ENCODE measurements around the gene MOGAT1.
A peak's percentile ranks its signal among the peaks of the same experiment; 100 is the strongest.

The MOGAT1 gene

GRCh38 chr2:222732489-222733178 lies 61.2 kb downstream of the MOGAT1 start:
- DNase-seq (ENCODE audit: low read depth): no peak
- TF ChIP-seq CTCF (IDR thresholded peaks at IDR 0.05; ENCODE audit: insufficient read depth, low read depth, low read length, missing control alignments): no peak
- no peak overlapping the region for H3K4me3 ChIP-seq (ENCODE audit: low read depth, low read length)

- DNase-seq (ENCODE audit: low read depth): no peak
- H3K4me3 ChIP-seq (ENCODE audit: low read depth, low read length): no peak overlapping the region
- no peak for TF ChIP-seq CTCF (IDR thresholded peaks at IDR 0.05; ENCODE audit: insufficient read depth, low read depth, low read length, missing control alignments)
Observed at GRCh38 chr2:222733470-222733845, 62.0 kb downstream of the MOGAT1 start.

GRCh38 chr2:222733846-222734702 lies 62.6 kb downstream of the MOGAT1 start:
- TF ChIP-seq CTCF (IDR thresholded peaks at IDR 0.05; ENCODE audit: insufficient read depth, low read depth, low read length, missing control alignments): no peak
- no peak for DNase-seq (ENCODE audit: low read depth)
- no peak overlapping the region for H3K4me3 ChIP-seq (ENCODE audit: low read depth, low read length)

- TF ChIP-seq CTCF (IDR thresholded peaks at IDR 0.05; ENCODE audit: insufficient read depth, low read depth, low read length, missing control alignments): no peak
- no peak overlapping the region for H3K4me3 ChIP-seq (ENCODE audit: low read depth, low read length)
- peak; percentile 74 for DNase-seq (ENCODE audit: low read depth)
Observed at GRCh38 chr2:222734703-222735014, 63.2 kb downstream of the MOGAT1 start.

GRCh38 chr2:222736301-222736700 lies 64.8 kb downstream of the MOGAT1 start:
- no peak for DNase-seq (ENCODE audit: low read depth)
- H3K4me3 ChIP-seq (ENCODE audit: low read depth, low read length): no peak overlapping the region
- TF ChIP-seq CTCF (IDR thresholded peaks at IDR 0.05; ENCODE audit: insufficient read depth, low read depth, low read length, missing control alignments): no peak

- no peak for TF ChIP-seq CTCF (IDR thresholded peaks at IDR 0.05; ENCODE audit: insufficient read depth, low read depth, low read length, missing control alignments)
- H3K4me3 ChIP-seq (ENCODE audit: low read depth, low read length): no peak overlapping the region
- no peak for DNase-seq (ENCODE audit: low read depth)
Observed at GRCh38 chr2:222736924-222737323, 65.5 kb downstream of the MOGAT1 start.
